Measurements from ENCODE around the gene CNPPD1. TPM values are rescaled to one million over a fixed set of nuclear protein-coding genes. Genes with fewer than 3 reads are reported as not detected.

Gene CNPPD1
- total and polyA plus RNA-seq, 4 donors = 27.5 to 66.9 (median 48.6) TPM

GRCh38 chr2:219174146-219174545, 2.6 kb downstream of the CNPPD1 start:
- Histone ChIP-seq H3K4me3 (no peak overlapping the region), H3K27ac (ENCODE audit: low read depth in 1 of 2, low read length in 1 of 2) (no peak overlapping the region), H3K4me1 (ENCODE audit: control insufficient read depth in 5 of 5, insufficient read depth in 5 of 5, low read length in 5 of 5) (peaks cover 2 to 17% (median 5%) of the 10 kb centered on the region in 5 donors), H3K9ac (ENCODE audit: insufficient read depth in 1 of 2, low read length in 2 of 2) (no peak overlapping the region), H3K36me3 (ENCODE audit: control insufficient read depth in 4 of 4, insufficient read depth in 4 of 4, low read length in 4 of 4) (peaks cover 2 to 25% (median 11%) of the 10 kb centered on the region in 4 donors), H3K9me3 (ENCODE audit: control insufficient read depth in 4 of 4, insufficient read depth in 3 of 4, low read length in 3 of 4) (no peaks in the 10 kb centered on the region), H3K27me3 (ENCODE audit: control insufficient read depth in 3 of 3, insufficient read depth in 3 of 3, low read length in 2 of 3) (no peaks in the 10 kb centered on the region)
- 93 to 96% methylated on average over 3 of the region's 3 CpGs for WGBS, 2 donors
- no peak for TF ChIP-seq CTCF (IDR thresholded peaks at IDR 0.05; ENCODE audit: control extremely low read depth, extremely low read depth)
- no peak for DNase-seq
- no peak for ATAC-seq (ENCODE audit: insufficient read depth, low FRiP score)

GRCh38 chr2:219173176-219173575, 3.5 kb downstream of the CNPPD1 start:
- H3K9ac ChIP-seq (ENCODE audit: insufficient read depth in 1 of 2, low read length in 2 of 2) = no peak overlapping the region
- no peak for DNase-seq
- WGBS, 2 donors = 95 to 98% methylated on average over 6 of the region's 6 CpGs
- peaks cover 2 to 25% (median 11%) of the 10 kb centered on the region in 4 donors for H3K36me3 ChIP-seq (ENCODE audit: control insufficient read depth in 4 of 4, insufficient read depth in 4 of 4, low read length in 4 of 4)
- no peak for ATAC-seq (ENCODE audit: insufficient read depth, low FRiP score)
- peaks cover 0 to 11% (median 2%) of the 10 kb centered on the region in 5 donors for H3K4me1 ChIP-seq (ENCODE audit: control insufficient read depth in 5 of 5, insufficient read depth in 5 of 5, low read length in 5 of 5)
- no peaks in the 10 kb centered on the region for H3K9me3 ChIP-seq (ENCODE audit: control insufficient read depth in 4 of 4, insufficient read depth in 3 of 4, low read length in 3 of 4)
- no peak for TF ChIP-seq CTCF (IDR thresholded peaks at IDR 0.05; ENCODE audit: control extremely low read depth, extremely low read depth)
- no peak overlapping the region for H3K4me3 ChIP-seq
- no peaks in the 10 kb centered on the region for H3K27me3 ChIP-seq (ENCODE audit: control insufficient read depth in 3 of 3, insufficient read depth in 3 of 3, low read length in 2 of 3)
- H3K27ac ChIP-seq (ENCODE audit: low read depth in 1 of 2, low read length in 1 of 2) = no peak overlapping the region

GRCh38 chr2:219172231-219173154, 4.2 kb downstream of the CNPPD1 start:
- no peak overlapping the region for H3K9ac ChIP-seq (ENCODE audit: insufficient read depth in 1 of 2, low read length in 2 of 2)
- no peak for ATAC-seq (ENCODE audit: insufficient read depth, low FRiP score)
- H3K4me3 ChIP-seq = no peak overlapping the region
- H3K36me3 ChIP-seq (ENCODE audit: control insufficient read depth in 4 of 4, insufficient read depth in 4 of 4, low read length in 4 of 4) = peaks cover 2 to 25% (median 11%) of the 10 kb centered on the region in 4 donors
- no peak for TF ChIP-seq CTCF (IDR thresholded peaks at IDR 0.05; ENCODE audit: control extremely low read depth, extremely low read depth)
- H3K27ac ChIP-seq (ENCODE audit: low read depth in 1 of 2, low read length in 1 of 2) = peak overlapping the region in 1 of 2 donors; percentile 20
- no peaks in the 10 kb centered on the region for H3K9me3 ChIP-seq (ENCODE audit: control insufficient read depth in 4 of 4, insufficient read depth in 3 of 4, low read length in 3 of 4)
- H3K27me3 ChIP-seq (ENCODE audit: control insufficient read depth in 3 of 3, insufficient read depth in 3 of 3, low read length in 2 of 3) = no peaks in the 10 kb centered on the region
- peaks cover 0 to 11% (median 2%) of the 10 kb centered on the region in 5 donors for H3K4me1 ChIP-seq (ENCODE audit: control insufficient read depth in 5 of 5, insufficient read depth in 5 of 5, low read length in 5 of 5)
- no peak for DNase-seq
- 85 to 90% methylated on average over 16 of the region's 16 CpGs for WGBS, 2 donors
